Right ventricle myocardium superior (tissue), 1 donor: ENCODE measurements around the gene MLNR. TPM values are rescaled to one million over a fixed set of nuclear protein-coding genes. Genes with fewer than 3 reads are reported as not detected.

Experiments
- ATAC-seq: fragments of 200-7000 bp; cut with Tn5 transposase; one replicate; pipeline ENCODE4 v1.9.1; 2020; ENCODE audit warnings: mild to moderate bottlenecking; ENCODE audit not compliant: poor library complexity
- DNase-seq: peaks from one replicate; pipeline ENCODE4 v3.0.0-alpha.2; 2020
- intact Hi-C: fragments of 100-400 bp; cut with DNase I; formaldehyde crosslinking; loops from one replicate; pipeline ENCODE4 v1.11.2; 2022
- long read RNA-seq: library from polyadenylated mRNA; unstranded; transcript quantifications from one replicate; pipeline ENCODE4 v2.0.0, GENCODE V29; 2021
- total RNA-seq: library from RNA; stranded (reverse); fragmentation: NEBNext Ultra II Directional; extraction: Animal tissue kit (Norgen Biotek cat#: 25700); gene quantifications from one replicate; pipeline ENCODE4 v1.2.1, GENCODE V29; 2021
- donor health status: DM: no; HTN: yes; CAD: no; lungs with severe emphysema.

MLNR gene, protein sequence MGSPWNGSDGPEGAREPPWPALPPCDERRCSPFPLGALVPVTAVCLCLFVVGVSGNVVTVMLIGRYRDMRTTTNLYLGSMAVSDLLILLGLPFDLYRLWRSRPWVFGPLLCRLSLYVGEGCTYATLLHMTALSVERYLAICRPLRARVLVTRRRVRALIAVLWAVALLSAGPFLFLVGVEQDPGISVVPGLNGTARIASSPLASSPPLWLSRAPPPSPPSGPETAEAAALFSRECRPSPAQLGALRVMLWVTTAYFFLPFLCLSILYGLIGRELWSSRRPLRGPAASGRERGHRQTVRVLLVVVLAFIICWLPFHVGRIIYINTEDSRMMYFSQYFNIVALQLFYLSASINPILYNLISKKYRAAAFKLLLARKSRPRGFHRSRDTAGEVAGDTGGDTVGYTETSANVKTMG
- total RNA-seq, result not detected
- long read RNA-seq, result 0 reads

DNA sequence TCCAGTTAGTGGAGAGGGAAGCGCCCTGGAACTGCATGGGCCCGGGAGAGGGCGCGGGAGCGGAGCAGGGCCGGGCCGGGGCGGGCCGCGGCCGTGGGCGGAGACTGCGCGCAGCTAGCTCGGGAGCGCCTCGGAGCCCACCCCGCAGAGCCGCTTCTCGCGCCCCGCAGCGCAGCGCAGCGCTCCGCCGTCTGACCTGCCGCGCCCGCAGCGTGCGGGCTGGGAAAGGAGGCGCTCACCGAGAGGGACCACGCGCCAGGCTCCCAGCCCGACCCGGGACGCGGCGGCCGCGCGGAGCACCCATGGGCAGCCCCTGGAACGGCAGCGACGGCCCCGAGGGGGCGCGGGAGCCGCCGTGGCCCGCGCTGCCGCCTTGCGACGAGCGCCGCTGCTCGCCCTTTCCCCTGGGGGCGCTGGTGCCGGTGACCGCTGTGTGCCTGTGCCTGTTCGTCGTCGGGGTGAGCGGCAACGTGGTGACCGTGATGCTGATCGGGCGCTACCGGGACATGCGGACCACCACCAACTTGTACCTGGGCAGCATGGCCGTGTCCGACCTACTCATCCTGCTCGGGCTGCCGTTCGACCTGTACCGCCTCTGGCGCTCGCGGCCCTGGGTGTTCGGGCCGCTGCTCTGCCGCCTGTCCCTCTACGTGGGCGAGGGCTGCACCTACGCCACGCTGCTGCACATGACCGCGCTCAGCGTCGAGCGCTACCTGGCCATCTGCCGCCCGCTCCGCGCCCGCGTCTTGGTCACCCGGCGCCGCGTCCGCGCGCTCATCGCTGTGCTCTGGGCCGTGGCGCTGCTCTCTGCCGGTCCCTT, at the start of gene MLNR:
Gene MLNR (plus strand): TSS at position 303 of the 820 bp plus-strand sequence. CDS start 0 bp downstream, at position 303.
- ATAC-seq, result peak; percentile 84
- DNase-seq, result peak; percentile 59

DNA sequence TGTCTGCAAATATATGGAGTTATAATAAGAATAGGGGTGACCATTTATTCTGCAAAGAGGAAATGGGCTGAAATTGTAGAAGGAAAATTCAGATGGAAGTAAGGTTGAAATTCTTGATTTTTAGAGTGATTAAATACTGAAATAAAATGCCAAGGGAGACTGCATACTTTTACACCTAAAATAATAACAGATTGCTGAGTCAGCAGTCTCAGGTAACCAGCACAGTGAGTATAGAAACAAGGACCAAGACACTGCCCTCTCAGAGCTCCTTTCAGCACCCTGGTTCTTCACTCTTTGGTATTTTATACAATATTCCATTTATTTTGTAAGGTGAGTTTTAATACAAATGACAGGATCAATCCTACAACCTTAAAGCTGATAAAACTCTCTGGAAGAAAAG, 48.8 kb upstream of the MLNR start:
- ATAC-seq (no peak), DNase-seq (no peak)
- intact Hi-C loops, result no loop called here

More for the DNA sequence above, at the start of gene MLNR:
- intact Hi-C loops, result no loop called here

DNA sequence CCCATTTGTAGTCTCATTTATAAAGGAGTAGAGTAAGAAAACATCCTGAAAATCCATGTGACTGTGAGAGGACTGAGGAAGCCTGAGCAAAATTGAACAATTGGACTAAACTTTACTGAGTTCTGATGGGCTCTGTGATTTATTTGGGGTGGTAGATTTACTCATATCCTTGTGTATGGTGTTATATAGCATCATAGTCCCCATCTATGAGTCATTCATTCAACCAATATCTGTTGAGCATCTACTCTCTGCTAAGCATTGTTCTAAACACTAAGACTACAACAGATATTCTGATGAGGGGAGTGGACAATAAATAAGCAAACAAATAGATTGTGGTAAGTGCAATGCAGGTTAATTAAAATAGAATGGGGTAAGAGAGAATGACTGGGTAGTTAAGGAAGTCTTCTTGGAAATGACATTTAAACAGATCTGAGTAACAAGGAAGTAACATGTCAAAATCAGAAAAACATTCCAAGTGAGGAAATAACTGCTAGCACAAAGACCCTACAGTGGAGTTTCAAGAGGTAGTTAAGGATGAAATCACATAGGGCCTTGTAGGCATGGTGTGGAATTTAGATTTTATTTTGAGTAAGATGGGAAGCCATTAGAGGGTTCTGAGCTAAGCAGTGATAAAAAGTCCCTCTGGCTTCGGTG, 36.3 kb upstream of the MLNR start:
- ATAC-seq (no peak), DNase-seq (no peak)
- intact Hi-C loops, result no loop called here

DNA sequence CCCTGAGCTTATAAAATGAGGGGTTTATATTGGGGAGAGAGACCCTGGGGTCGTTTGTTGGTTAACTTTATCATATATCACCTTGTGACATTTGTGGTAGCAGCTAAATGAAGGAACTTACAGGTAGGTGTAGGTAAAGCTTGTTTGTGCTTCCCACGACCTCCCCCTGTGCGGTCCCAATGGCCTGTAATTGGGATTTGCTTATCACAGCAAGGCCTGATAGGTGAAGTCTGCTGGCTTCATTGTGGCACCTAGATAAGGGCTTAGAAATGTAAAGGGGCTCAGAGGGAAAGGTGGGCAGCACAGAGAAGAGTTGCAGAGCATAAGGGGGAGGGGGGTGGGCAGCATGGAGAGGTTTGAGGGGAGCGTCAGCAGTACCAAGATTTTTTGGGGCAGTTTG, 35.5 kb upstream of the MLNR start:
- DNase-seq, result no peak
- no peak for ATAC-seq
- intact Hi-C loops, result no loop called here

DNA sequence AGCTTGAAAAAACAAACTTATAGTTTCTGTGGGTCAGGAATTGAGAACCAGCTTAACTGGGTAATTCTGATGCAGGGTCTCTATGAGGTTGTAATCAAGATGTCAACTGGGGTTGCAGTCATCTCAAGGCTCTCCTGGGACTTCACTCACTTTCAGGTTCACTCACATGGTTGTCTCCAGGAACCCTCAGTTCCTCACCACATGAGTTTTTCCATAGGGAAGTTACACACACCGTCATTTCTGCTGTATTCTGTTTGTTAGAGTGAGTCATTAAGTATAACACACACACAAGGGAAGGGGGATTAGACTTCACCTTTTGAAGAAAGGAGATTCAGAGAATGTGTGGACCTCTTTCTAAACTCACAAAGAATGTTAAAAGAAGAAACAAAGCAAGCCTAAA, 34.9 kb upstream of the MLNR start:
- intact Hi-C loops, result no loop called here
- ATAC-seq, result no peak
- no peak for DNase-seq

DNA sequence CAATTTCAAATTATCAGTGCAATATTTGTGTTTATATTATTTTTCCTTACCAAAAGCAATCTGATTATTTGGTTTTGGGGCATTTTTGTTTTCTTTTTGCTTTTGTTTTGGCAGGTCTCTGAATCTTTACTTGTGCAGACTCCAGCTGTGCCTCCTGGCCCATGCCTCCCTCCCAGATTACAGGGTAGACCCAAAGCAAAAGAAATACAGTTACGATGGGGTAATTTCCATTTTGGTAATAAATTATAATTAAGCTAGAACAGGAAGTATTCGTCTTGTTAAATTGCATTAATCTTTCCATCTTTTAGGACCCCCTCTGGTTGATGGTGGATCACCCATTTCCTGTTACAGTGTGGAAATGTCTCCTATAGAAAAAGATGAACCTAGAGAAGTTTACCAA, 29.2 kb upstream of the MLNR start:
- intact Hi-C loops, result no loop called here
- ATAC-seq (no peak), DNase-seq (no peak)

DNA sequence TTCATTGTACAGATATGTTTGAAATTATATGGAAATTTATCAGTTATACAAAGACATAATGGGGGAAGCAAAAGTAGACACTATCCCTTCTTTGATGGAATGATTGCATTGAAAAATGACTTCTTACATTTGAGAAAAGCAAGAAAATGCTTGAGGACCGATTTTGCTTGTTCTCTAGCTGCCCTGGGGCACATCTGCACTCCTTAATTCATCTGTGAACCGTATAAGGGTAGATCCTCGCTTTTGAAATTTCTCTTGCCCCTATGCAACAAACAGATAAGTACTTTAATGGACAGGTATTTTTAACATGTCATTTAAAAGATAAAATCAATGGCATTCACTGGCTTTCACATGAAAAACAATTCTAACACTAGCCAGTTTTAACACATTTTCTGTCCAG, 13.5 kb upstream of the MLNR start:
- intact Hi-C loops, result no loop called here
- DNase-seq (no peak), ATAC-seq (no peak)

DNA sequence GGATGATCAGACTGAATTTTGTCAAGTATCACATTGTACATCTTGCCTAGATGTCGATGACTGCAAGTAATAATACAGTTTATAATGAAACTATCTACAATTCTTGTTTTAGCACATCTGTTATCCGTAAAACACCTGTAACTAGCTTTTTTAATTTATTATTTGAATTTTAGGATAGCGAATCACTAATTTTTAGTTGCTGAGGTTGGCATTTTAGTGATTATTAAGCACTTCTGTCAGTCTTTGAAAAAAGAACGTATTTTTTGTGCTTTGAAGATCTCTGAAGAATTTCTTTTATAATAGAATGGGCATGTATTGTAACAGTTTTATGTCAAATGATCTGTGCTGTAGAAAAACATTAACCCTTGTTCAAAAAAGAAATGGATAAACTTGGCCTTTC, 11.5 kb upstream of the MLNR start:
- intact Hi-C loops, result no loop called here
- ATAC-seq (no peak), DNase-seq (no peak)

DNA sequence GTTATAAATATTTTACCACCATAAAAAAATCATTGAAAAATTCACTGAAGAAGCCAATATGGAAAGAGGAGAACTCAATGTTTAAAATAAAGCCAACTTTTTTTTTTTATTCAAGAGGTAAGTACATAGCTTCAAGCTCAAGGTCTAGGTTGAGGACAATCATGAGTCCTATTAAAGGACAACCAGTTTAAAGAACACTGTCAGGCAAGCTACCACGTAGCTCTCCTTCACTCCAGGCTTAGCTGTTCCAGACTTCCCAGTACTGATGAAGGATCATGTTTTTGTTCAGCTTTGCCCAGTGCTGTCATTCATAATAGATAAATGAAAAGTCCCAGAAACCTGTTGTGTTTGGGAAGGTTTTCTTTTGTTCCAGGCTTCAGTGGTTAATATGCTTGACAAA, 10.0 kb upstream of the MLNR start:
- ATAC-seq (peak; percentile 52), DNase-seq (no peak)
- intact Hi-C loops, result no loop called here

DNA sequence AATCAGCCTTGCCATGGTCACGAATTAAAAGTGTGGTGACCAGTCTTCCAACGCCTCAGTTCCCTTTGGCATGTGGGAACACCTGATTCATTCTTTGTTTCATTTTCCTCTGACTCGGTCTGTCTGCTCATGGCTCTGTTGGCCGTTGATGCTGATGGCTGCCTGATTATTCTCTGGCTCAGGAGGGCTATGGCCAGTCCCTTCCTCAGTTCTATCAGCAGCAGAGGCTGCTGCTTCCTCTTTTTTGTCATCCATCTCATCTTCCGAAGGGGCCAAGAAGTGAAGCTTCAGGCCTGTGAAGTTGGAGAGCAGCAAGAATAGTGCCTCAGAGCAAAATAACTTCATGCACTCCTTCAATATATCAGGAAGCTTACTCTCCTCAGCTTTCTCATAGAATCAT, 9.5 kb upstream of the MLNR start:
- intact Hi-C loops, result no loop called here
- ATAC-seq (no peak), DNase-seq (no peak)

DNA sequence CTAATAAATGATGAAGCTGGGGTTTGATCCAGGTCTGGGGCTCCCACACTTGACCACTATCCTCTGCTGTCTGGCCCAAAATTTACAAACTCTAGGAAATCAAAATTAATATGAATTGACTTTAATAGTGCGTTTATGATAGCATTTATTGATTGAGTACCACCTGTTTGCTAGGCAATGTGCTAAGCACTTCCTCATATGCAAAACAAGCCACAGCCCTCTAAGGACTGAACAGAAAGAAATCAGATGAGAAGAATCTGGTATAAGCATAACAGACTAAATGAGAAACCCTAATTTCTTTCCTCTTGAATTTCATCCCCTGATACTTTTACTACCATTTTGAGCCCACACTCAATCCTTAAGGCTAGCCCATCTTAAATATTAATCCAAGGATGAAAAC, 6.6 kb upstream of the MLNR start:
- DNase-seq, result no peak
- intact Hi-C loops, result no loop called here

DNA sequence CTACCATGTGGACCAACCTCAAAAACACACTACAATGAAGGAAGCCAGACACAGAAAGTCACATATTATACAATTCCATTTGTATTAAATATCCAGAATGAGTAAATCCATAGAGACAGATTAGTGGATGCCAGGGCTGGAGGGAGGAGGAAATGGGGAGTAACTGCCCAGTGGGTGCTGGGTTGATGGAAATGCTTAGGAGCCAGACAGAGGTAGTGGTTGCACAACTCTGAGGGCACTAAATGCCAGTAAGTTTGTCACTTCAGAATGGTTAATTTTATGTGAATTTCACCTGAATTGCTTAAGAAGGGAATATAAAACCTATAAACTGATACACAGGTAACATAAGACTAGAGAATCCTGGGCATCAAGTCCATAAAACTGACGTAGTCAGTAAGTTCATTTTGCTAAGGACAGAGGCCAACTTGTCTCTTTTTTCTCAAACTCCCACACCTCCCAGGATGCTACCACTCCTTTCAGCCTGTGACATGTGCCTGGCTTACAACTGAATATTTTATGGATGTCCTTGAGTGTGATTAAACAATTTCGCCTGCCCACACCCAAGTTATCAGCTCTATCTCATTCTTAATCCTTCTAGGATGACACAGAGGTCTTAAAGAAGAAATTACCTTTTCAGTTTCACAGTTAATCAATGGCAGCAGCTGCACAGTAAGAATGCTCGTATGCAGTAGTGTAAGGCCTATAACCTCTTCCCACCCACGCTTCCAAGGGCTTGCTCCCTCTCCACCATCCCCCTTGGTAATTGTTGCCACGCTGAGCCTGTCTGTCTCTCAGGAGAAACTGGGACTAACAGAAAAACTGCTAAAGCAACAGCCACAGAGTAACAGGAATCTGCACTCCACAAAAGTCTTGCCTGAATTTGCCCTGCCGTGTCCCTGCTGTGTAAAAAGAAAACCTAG, 5.9 kb upstream of the MLNR start:
- ATAC-seq (no peak), DNase-seq (no peak)
- intact Hi-C loops, result no loop called here

More for the DNA sequence above, 6.6 kb upstream of the MLNR start:
- no peak for ATAC-seq

DNA sequence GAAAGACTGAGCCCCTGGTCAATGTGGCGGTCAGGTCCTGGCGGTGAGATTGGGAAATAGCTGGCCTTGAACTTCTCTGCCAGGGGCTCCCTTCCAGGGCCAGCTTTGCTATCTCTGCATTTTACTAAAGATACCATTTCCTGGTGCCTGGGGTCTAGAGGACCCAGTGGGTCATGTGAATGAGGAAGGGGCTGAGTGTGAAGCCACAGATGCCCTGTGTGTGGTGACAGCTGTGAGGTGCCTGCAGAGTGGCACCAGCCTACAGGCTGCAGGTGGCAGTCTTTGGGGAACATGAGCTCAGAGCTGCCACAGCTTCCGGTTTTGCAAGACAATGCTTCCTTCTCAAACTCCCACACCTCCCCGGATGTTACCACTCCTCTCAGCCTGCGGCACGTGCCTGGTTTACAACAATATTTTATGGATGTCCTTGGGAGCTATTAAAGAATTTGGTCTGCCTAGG, 5.2 kb upstream of the MLNR start:
- ATAC-seq, result peak; percentile 66
- intact Hi-C loops, result no loop called here
- peak; percentile 65 for DNase-seq

DNA sequence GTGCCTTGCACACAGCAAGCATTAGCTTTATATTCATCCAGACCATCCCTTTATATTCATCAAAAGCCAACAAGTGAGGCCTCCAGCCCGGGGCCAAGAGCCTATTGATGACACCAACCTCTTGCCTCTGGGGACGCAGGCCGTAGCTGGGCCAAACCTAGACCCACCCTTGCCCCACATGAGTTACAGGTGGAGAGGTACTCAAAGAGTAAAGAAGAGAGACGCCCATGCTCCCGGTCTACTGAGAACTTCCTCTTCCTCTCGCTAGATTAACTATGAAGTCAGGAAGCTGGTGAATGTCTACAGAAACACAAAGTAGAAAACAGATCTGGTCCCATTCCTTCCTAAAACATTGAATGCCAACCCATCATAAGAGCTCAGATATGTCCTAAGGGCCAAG, 3.8 kb upstream of the MLNR start:
- intact Hi-C loops, result no loop called here
- no peak for ATAC-seq
- no peak for DNase-seq

DNA sequence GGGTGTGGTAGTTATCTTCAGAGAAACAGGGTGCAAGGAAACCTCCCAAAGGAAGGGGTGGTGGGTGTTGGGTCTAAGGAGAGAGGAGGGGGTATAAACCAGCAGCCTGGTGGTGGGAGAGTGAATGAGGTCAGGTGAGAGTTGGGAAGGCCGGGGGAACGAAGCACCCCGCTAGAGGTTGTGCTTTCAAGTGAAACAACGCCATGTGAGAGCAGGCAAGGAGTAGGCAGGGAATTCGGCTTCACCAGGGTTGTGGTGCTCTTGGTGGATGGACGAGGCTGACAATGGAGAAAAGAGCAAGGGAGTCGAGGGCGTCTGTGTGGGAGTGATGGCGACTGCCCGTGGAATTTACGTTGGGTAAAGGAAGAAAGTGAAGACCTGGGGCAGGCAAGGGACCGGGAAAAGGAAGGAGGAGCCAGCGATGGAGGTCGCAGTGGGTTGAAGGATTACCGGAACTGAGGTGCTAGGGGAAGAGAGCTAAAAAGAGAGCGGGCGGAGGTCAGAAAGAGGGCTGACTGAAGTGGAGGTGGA, 2.1 kb upstream of the MLNR start:
- ATAC-seq (no peak), DNase-seq (no peak)
- intact Hi-C loops, result no loop called here

DNA sequence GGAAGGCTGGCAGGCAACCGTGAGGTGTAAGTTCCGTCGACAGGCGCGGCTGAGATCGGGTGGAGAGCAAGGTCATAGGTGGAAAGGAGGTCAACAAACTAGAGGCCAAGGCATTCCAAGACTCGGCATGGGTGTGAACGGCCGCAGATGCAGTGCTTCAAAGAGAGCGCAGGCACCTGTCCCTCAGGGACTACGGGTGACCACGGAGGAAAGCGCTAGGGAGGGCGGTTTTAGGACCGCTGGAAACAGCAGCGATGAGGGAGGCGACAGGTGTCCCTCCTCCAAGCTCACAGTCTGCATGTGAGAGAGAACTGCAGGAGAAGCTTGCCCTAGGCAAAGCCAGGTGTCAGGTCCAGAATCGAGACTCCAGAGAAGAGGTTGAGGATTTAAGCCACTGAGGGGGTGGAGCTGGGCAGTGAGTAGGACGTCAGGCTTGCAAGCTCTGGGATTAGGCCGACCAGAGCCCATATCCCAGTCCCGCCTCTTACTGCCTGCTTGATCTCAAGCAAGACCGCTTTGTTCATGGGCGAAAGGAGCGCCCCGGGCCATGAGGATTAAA, 1.6 kb upstream of the MLNR start:
- DNase-seq, result no peak
- intact Hi-C loops, result no loop called here
- no peak for ATAC-seq

DNA sequence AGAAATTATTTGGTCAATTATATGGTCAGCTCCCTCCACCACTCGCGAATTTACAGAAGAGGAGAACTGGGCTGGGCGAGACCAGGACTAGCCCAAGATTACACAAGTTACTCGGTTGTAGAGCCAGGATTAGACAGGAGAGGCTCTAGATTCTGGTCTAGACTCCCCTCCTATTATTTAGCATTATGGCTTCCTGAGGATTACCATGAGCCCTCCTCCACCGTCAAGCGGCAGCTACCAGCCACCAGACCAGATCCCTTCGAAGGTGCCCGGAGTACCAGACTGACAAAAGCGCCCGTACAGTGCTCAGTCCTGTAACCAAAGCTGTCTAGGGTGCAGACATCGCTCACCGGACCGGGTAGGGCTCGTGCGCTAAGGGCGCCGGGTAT, 497 bp upstream of the MLNR start:
- intact Hi-C loops, result no loop called here
- ATAC-seq (no peak), DNase-seq (no peak)
